C4-2B (cell line): Measurements from ENCODE around the gene CLIC3.

ENCODE experiments used
- CTCF ChIP-seq: fragments of 450-650 bp; conservative IDR thresholded peaks from 2 replicates; pipeline ENCODE4 v1.5.1; 2017; ENCODE audit warnings: mild to moderate bottlenecking
- ZFX ChIP-seq: fragments of 450-650 bp; IDR thresholded peaks from 2 replicates; pipeline ENCODE4 v1.6.1; 2017

- TF ChIP-seq CTCF = no peak
- TF ChIP-seq ZFX = no peak
These were observed 43.2 kb downstream of the CLIC3 start for GRCh38 chr9:136952876-136953770.
